Endothelial cell of umbilical vein (primary cell): ENCODE data around the gene MAP7D3.

Source experiments
- EZH2 ChIP-seq: IDR thresholded peaks from 2 replicates; pipeline ENCODE4 v1.6.1; 2012; ENCODE audit warnings: borderline replicate concordance, low read depth, mild to moderate bottlenecking, moderate library complexity, low read length, inconsistent platforms; ENCODE audit not compliant: severe bottlenecking
- FOS ChIP-seq: IDR thresholded peaks from 2 replicates; pipeline ENCODE4 v1.6.1; 2011; ENCODE audit warnings: mild to moderate bottlenecking, low read length, moderate library complexity, borderline replicate concordance; ENCODE audit not compliant: insufficient read depth
- GATA2 ChIP-seq: IDR thresholded peaks from 2 replicates; pipeline ENCODE4 v1.7.0; 2011; ENCODE audit warnings: low read depth, mild to moderate bottlenecking, moderate library complexity, mixed read lengths, low read length; ENCODE audit not compliant: insufficient read length, insufficient read depth
- JUN ChIP-seq: IDR thresholded peaks from 2 replicates; pipeline ENCODE4 v1.6.1; 2011; ENCODE audit warnings: borderline replicate concordance, low read depth; ENCODE audit not compliant: insufficient read length, insufficient read depth
- MYC ChIP-seq: IDR thresholded peaks from one replicate; pipeline ENCODE4 v1.6.1; 2011; ENCODE audit warnings: mild to moderate bottlenecking, low read depth, low read length
- POLR2A ChIP-seq: IDR thresholded peaks from 2 replicates; pipeline ENCODE4 v1.6.1; 2012; ENCODE audit warnings: low read depth, mild to moderate bottlenecking, control low read depth, low read length
- POLR2AphosphoS5 ChIP-seq: IDR thresholded peaks from 2 replicates; pipeline ENCODE4 v1.6.1; 2012; ENCODE audit warnings: low read depth, mild to moderate bottlenecking, control low read depth, low read length, moderate library complexity; ENCODE audit not compliant: insufficient read depth
- TF ChIP-seq, protein P1 (sequence below), 2 donors: IDR thresholded peaks; 1 replicate in 1 of 2; 2 replicates in 1 of 2; pipeline ENCODE4 v1.5.1; 2011; ENCODE audit warnings: low read length in 2 of 2, mild to moderate bottlenecking in 2 of 2, moderate library complexity in 2 of 2, control low read depth in 1 of 2, inconsistent platforms in 1 of 2, low read depth in 1 of 2; ENCODE audit not compliant: insufficient read depth in 1 of 2; ENCODE audit errors: extremely low read depth in 1 of 2
- TF ChIP-seq, protein P2 (sequence below): IDR thresholded peaks from 2 replicates; pipeline ENCODE4 v1.6.1; 2011; ENCODE audit not compliant: insufficient read depth, insufficient read length

DNA sequence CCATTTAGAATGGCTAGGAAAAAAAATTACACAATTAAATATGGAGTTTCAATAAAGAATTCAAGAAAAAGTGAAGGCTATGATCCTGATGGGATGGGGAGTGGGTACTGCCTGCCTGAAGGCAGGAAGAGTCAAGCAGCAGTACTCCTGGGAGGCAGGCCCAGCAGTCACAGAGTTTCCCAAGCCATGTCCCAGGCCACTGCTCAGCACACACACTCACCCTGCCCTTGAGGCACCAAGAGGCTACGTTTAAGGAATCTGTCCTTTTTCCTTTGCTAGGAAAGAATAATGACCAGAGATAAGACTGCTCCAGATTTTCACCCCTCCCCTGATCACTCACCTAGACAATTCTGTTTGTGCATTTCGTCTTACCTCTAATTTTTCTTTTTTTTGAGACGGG is 30.2 kb downstream of the MAP7D3 start:
- TF ChIP-seq, protein P1, sequence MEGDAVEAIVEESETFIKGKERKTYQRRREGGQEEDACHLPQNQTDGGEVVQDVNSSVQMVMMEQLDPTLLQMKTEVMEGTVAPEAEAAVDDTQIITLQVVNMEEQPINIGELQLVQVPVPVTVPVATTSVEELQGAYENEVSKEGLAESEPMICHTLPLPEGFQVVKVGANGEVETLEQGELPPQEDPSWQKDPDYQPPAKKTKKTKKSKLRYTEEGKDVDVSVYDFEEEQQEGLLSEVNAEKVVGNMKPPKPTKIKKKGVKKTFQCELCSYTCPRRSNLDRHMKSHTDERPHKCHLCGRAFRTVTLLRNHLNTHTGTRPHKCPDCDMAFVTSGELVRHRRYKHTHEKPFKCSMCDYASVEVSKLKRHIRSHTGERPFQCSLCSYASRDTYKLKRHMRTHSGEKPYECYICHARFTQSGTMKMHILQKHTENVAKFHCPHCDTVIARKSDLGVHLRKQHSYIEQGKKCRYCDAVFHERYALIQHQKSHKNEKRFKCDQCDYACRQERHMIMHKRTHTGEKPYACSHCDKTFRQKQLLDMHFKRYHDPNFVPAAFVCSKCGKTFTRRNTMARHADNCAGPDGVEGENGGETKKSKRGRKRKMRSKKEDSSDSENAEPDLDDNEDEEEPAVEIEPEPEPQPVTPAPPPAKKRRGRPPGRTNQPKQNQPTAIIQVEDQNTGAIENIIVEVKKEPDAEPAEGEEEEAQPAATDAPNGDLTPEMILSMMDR (IDR thresholded peaks at IDR 0.05; ENCODE audit: extremely low read depth in 1 of 2, insufficient read depth in 1 of 2, low read depth in 1 of 2, low read length in 2 of 2), result no peak
- TF ChIP-seq POLR2A (no peak), EZH2 (no peak), GATA2 (no peak), POLR2AphosphoS5 (no peak), JUN (no peak), MYC (no peak), FOS (no peak)
- TF ChIP-seq, protein P2, sequence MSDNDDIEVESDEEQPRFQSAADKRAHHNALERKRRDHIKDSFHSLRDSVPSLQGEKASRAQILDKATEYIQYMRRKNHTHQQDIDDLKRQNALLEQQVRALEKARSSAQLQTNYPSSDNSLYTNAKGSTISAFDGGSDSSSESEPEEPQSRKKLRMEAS, result no peak
